22Rv1 (cell line): Measurements from ENCODE around the gene CSMD2.

ENCODE experiments used
- ZFX ChIP-seq: fragments of 450-650 bp; IDR thresholded peaks from 2 replicates; pipeline ENCODE4 v1.6.1; 2017; ENCODE audit warnings: antibody characterized with exemption, borderline replicate concordance
- TF ChIP-seq, protein P1 (sequence below): fragments of 450-650 bp; IDR thresholded peaks from 2 replicates; pipeline ENCODE4 v1.5.1; 2017; ENCODE audit warnings: mild to moderate bottlenecking

GRCh38 chr1:33465316-33465715 is 699.7 kb downstream of the CSMD2 start:
- TF ChIP-seq, protein P1, sequence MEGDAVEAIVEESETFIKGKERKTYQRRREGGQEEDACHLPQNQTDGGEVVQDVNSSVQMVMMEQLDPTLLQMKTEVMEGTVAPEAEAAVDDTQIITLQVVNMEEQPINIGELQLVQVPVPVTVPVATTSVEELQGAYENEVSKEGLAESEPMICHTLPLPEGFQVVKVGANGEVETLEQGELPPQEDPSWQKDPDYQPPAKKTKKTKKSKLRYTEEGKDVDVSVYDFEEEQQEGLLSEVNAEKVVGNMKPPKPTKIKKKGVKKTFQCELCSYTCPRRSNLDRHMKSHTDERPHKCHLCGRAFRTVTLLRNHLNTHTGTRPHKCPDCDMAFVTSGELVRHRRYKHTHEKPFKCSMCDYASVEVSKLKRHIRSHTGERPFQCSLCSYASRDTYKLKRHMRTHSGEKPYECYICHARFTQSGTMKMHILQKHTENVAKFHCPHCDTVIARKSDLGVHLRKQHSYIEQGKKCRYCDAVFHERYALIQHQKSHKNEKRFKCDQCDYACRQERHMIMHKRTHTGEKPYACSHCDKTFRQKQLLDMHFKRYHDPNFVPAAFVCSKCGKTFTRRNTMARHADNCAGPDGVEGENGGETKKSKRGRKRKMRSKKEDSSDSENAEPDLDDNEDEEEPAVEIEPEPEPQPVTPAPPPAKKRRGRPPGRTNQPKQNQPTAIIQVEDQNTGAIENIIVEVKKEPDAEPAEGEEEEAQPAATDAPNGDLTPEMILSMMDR: no peak
- TF ChIP-seq ZFX: no peak
